ENCODE measurements around the gene INSM1.

The INSM1 gene

GRCh38 chr20:20414640-20415220, 46.8 kb downstream of the INSM1 start:
- Histone ChIP-seq H3K4me3 (IDR thresholded peaks at IDR 0.05; ENCODE audit: insufficient read depth, low read depth, low read length) (no peak overlapping the region), H3K4me2 (no peak overlapping the region), H3K27ac (no peak overlapping the region), H3K36me3 (ENCODE audit: insufficient read depth) (no peaks in the 10 kb centered on the region), H3K27me3 (ENCODE audit: insufficient read depth, low read depth) (no peaks in the 10 kb centered on the region), H3K79me2 (ENCODE audit: insufficient read depth, low read depth) (no peaks in the 10 kb centered on the region), H3K9ac (no peak overlapping the region), H2AFZ (ENCODE audit: low read depth) (no peak overlapping the region), H3K4me1 (ENCODE audit: low read depth, poor library complexity, severe bottlenecking) (no peaks in the 10 kb centered on the region), H4K20me1 (ENCODE audit: insufficient read depth) (no peaks in the 10 kb centered on the region)
- TF ChIP-seq, protein P1, sequence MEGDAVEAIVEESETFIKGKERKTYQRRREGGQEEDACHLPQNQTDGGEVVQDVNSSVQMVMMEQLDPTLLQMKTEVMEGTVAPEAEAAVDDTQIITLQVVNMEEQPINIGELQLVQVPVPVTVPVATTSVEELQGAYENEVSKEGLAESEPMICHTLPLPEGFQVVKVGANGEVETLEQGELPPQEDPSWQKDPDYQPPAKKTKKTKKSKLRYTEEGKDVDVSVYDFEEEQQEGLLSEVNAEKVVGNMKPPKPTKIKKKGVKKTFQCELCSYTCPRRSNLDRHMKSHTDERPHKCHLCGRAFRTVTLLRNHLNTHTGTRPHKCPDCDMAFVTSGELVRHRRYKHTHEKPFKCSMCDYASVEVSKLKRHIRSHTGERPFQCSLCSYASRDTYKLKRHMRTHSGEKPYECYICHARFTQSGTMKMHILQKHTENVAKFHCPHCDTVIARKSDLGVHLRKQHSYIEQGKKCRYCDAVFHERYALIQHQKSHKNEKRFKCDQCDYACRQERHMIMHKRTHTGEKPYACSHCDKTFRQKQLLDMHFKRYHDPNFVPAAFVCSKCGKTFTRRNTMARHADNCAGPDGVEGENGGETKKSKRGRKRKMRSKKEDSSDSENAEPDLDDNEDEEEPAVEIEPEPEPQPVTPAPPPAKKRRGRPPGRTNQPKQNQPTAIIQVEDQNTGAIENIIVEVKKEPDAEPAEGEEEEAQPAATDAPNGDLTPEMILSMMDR (conservative IDR thresholded peaks at IDR 0.05; ENCODE audit: low read depth, low read length): no peak

DNA sequence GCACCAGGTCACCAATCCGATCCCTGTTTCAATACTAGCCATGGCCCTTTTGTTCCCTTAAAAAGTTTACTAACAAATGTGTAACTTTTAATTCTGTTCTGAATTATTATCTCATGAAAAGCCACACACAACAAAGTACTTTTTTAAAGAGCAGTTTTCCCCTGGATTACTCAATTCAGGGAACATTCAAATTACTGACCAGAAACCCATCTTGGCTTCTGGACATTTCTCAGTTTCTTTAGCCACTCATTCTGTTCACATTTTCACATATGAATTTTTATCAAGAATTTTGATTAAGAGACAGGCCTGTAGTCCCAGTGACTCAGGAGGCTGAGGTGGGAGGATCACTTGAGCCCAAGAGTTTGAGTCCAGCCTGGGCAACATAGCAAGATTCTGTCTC, 47.4 kb downstream of the INSM1 start:
- no peaks in the 10 kb centered on the region for H3K27me3 ChIP-seq (ENCODE audit: insufficient read depth, low read depth)
- no peaks in the 10 kb centered on the region for H3K4me1 ChIP-seq (ENCODE audit: low read depth, poor library complexity, severe bottlenecking)
- H3K9ac ChIP-seq: no peak overlapping the region
- H4K20me1 ChIP-seq (ENCODE audit: insufficient read depth): no peaks in the 10 kb centered on the region
- H2AFZ ChIP-seq (ENCODE audit: low read depth): no peak overlapping the region
- TF ChIP-seq, protein P1 (conservative IDR thresholded peaks at IDR 0.05; ENCODE audit: low read depth, low read length): no peak
- no peaks in the 10 kb centered on the region for H3K36me3 ChIP-seq (ENCODE audit: insufficient read depth)
- H3K27ac ChIP-seq: no peak overlapping the region
- H3K4me3 ChIP-seq (IDR thresholded peaks at IDR 0.05; ENCODE audit: insufficient read depth, low read depth, low read length): no peak overlapping the region
- H3K4me2 ChIP-seq: no peak overlapping the region
- H3K79me2 ChIP-seq (ENCODE audit: insufficient read depth, low read depth): no peaks in the 10 kb centered on the region

DNA sequence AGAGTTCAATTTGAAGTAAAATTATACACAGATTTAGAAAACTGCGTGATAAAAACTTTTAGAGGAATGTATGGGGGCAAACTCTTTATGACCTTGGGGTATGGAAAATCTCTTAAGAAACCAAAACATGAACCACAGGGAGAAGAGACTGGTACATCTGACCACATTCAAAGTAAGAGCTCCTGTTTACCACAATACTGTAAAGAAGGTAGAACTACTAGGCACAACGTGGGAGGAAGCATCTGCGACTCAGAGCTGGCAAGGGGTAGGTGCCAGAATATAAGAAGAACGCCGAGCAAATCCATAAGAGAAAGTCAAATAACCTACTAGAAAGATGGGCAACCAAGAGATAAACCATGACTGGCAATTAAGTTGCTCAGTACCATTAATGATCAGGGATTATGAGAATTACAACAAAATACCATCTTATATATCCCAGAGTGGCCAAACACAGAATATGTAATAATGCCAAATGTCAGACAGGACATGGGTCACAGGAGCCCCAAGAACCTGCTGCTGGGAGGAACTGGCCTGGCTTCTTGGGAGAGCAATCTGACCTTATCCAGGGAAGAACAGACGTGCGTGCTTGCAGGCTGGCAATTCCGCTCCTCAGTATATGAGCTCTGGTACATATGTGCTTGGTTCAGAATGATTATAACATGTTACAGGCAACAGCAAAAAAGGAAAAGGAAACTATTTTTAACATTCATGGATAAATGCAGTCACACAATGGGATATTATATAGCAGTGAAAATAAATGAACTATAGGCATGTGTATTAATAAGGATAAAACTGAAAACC, 50.2 kb downstream of the INSM1 start:
- Histone ChIP-seq H3K79me2 (ENCODE audit: insufficient read depth, low read depth) (no peaks in the 10 kb centered on the region), H3K4me3 (IDR thresholded peaks at IDR 0.05; ENCODE audit: insufficient read depth, low read depth, low read length) (no peak overlapping the region), H3K9ac (no peak overlapping the region), H2AFZ (ENCODE audit: low read depth) (no peak overlapping the region), H3K27ac (no peak overlapping the region), H3K36me3 (ENCODE audit: insufficient read depth) (no peaks in the 10 kb centered on the region), H3K4me2 (no peak overlapping the region), H3K27me3 (ENCODE audit: insufficient read depth, low read depth) (no peaks in the 10 kb centered on the region), H3K4me1 (ENCODE audit: low read depth, poor library complexity, severe bottlenecking) (no peaks in the 10 kb centered on the region), H4K20me1 (ENCODE audit: insufficient read depth) (no peaks in the 10 kb centered on the region)
- TF ChIP-seq, protein P1 (conservative IDR thresholded peaks at IDR 0.05; ENCODE audit: low read depth, low read length): no peak

Data from KMS-11 (cell line).